IMR-90 (cell line): ENCODE results near the gene CLDN7. TPM values are rescaled to one million over a fixed set of nuclear protein-coding genes. Genes with fewer than 3 reads are reported as not detected.

Source experiments
- ATAC-seq: fragments of 200-7000 bp; cut with Tn5 transposase; 2 replicates; pipeline ENCODE4 v1.9.1; 2020; ENCODE audit warnings: low read depth, mild to moderate bottlenecking, moderate library complexity
- BruUV-seq: library from RNA; stranded (reverse); fragments of 400-500 nt; replicated peaks from 2 replicates; lab custom pipeline; 2021; lab: Mats Ljungman, UMichigan
- CTCF ChIA-PET: fragments of 300-600 bp; formaldehyde crosslinking; extraction: SDS; loops from one replicate; lab custom pipeline; 2021; ENCODE audit warnings: antibody characterized with exemption; lab: Yijun Ruan, JAX
- POLR2A ChIA-PET: fragments of 300-600 bp; sonication (Branson Sonifier 250); formaldehyde crosslinking; loops from one replicate; lab custom pipeline; 2022; ENCODE audit warnings: antibody characterized with exemption; ENCODE audit not compliant: unreplicated experiment; lab: Charles Lee
- DNase-seq: peaks from one replicate; pipeline ENCODE4 v3.0.0; 2013
- H2AFZ ChIP-seq: replicated peaks from 2 replicates; pipeline ENCODE3; 2013; ENCODE audit warnings: low read length, mild to moderate bottlenecking; ENCODE audit not compliant: poor library complexity
- H2AK5ac ChIP-seq: 2 replicates; pipeline ENCODE4 v1.6.1; 2013; ENCODE audit warnings: low read depth, low read length, inconsistent platforms
- H2AK9ac ChIP-seq: replicated peaks from 2 replicates; pipeline ENCODE3; 2013; ENCODE audit warnings: mild to moderate bottlenecking, low read depth, low read length, moderate library complexity; ENCODE audit not compliant: poor library complexity
- H2BK120ac ChIP-seq: 2 replicates; pipeline ENCODE4 v1.6.1; 2013; ENCODE audit warnings: low read depth, low read length, inconsistent platforms
- H2BK15ac ChIP-seq: 3 replicates; pipeline ENCODE4 v1.6.1; 2013; ENCODE audit warnings: low read depth, low read length, inconsistent platforms
- H2BK20ac ChIP-seq: 2 replicates; pipeline ENCODE4 v1.6.1; 2013; ENCODE audit warnings: low read depth, mild to moderate bottlenecking, inconsistent platforms, low read length, moderate library complexity
- H2BK5ac ChIP-seq: 2 replicates; pipeline ENCODE4 v1.6.1; 2013; ENCODE audit warnings: mild to moderate bottlenecking, low read depth, low read length, inconsistent platforms; ENCODE audit not compliant: poor library complexity, severe bottlenecking
- H3K14ac ChIP-seq: replicated peaks from 2 replicates; pipeline ENCODE4 v1.6.1; 2013; ENCODE audit warnings: low read depth, low read length, inconsistent platforms
- H3K18ac ChIP-seq: 2 replicates; pipeline ENCODE4 v1.6.1; 2013; ENCODE audit warnings: low read depth, low read length, control low read depth
- H3K23ac ChIP-seq: 2 replicates; pipeline ENCODE4 v1.6.1; 2013; ENCODE audit warnings: low read depth, low read length, inconsistent platforms
- H3K27ac ChIP-seq: 2 replicates; pipeline ENCODE4 v1.5.1; 2013; ENCODE audit warnings: mild to moderate bottlenecking, control low read depth, low read length; ENCODE audit not compliant: insufficient read depth
- H3K27me3 ChIP-seq: 2 replicates; pipeline ENCODE4 v1.6.1; 2013; ENCODE audit warnings: low read length; ENCODE audit not compliant: control insufficient read depth, insufficient read depth
- H3K36me3 ChIP-seq: 2 replicates; pipeline ENCODE4 v1.6.1; 2013; ENCODE audit warnings: low read length, mixed read lengths; ENCODE audit not compliant: control insufficient read depth, insufficient read depth
- H3K4ac ChIP-seq: 2 replicates; pipeline ENCODE4 v1.6.1; 2013; ENCODE audit warnings: low read depth, low read length, inconsistent platforms
- H3K4me1 ChIP-seq: 2 replicates; pipeline ENCODE4 v1.6.1; 2013; ENCODE audit warnings: low read length, mixed read lengths; ENCODE audit not compliant: control insufficient read depth, insufficient read depth
- H3K4me2 ChIP-seq: 2 replicates; pipeline ENCODE4 v1.6.1; 2013; ENCODE audit warnings: low read depth, mild to moderate bottlenecking, control low read depth, low read length, moderate library complexity
- H3K4me3 ChIP-seq: 2 replicates; pipeline ENCODE4 v1.5.1; 2013; ENCODE audit warnings: low read depth, mild to moderate bottlenecking, control low read depth, low read length, moderate library complexity; ENCODE audit not compliant: insufficient read depth
- H3K56ac ChIP-seq: 2 replicates; pipeline ENCODE4 v1.6.1; 2013; ENCODE audit warnings: low read length, inconsistent platforms; ENCODE audit not compliant: insufficient read depth; ENCODE audit errors: extremely low read depth
- H3K79me1 ChIP-seq, 2 experiments: 2 replicates each; pipeline ENCODE4 v1.6.1; 2013; ENCODE audit warnings: low read length in 2 of 2, inconsistent platforms in 1 of 2, low read depth in 1 of 2
- H3K9ac ChIP-seq: 2 replicates; pipeline ENCODE4 v1.6.1; 2013; ENCODE audit warnings: low read depth, low read length, control low read depth
- H3K9me1 ChIP-seq: 2 replicates; pipeline ENCODE4 v1.6.1; 2013; ENCODE audit warnings: low read length, inconsistent platforms; ENCODE audit not compliant: insufficient read depth
- H3K9me3 ChIP-seq: 2 replicates; pipeline ENCODE4 v1.6.1; 2013; ENCODE audit warnings: low read length; ENCODE audit not compliant: control insufficient read depth, insufficient read depth
- H4K20me1 ChIP-seq: 2 replicates; pipeline ENCODE4 v1.6.1; 2013; ENCODE audit warnings: low read length, inconsistent platforms; ENCODE audit not compliant: insufficient read depth
- H4K5ac ChIP-seq: 2 replicates; pipeline ENCODE4 v1.6.1; 2013; ENCODE audit warnings: mild to moderate bottlenecking, low read depth, low read length, control low read depth
- H4K8ac ChIP-seq, 2 experiments: 2 replicates each; pipeline ENCODE4 v1.6.1; 2013; ENCODE audit warnings: low read depth in 2 of 2, low read length in 2 of 2, control low read depth in 1 of 2, inconsistent platforms in 1 of 2
- H4K91ac ChIP-seq: 2 replicates; pipeline ENCODE4 v1.6.1; 2013; ENCODE audit warnings: low read depth, low read length, inconsistent platforms; ENCODE audit not compliant: insufficient read depth
- CHD1 ChIP-seq: IDR thresholded peaks from 2 replicates; pipeline ENCODE4 v1.6.1; 2012; ENCODE audit warnings: low read depth, low read length, improper control_type of control experiment
- CTCF ChIP-seq: conservative IDR thresholded peaks from 2 replicates; pipeline ENCODE4 v1.5.1; 2012; ENCODE audit warnings: mild to moderate bottlenecking, low read depth, low read length, improper control_type of control experiment
- MAFK ChIP-seq: IDR thresholded peaks from 2 replicates; pipeline ENCODE4 v1.6.1; 2012; ENCODE audit warnings: low read depth, low read length, improper control_type of control experiment
- MAZ ChIP-seq: IDR thresholded peaks from 2 replicates; pipeline ENCODE4 v1.6.1; 2012; ENCODE audit warnings: low read depth, mild to moderate bottlenecking, low read length, improper control_type of control experiment, moderate library complexity, borderline replicate concordance
- MXI1 ChIP-seq: IDR thresholded peaks from 2 replicates; pipeline ENCODE4 v1.6.1; 2012; ENCODE audit warnings: low read depth, mild to moderate bottlenecking, low read length, moderate library complexity, borderline replicate concordance
- NFE2L2 ChIP-seq: fragments of 150-350 bp; IDR thresholded peaks from 2 replicates; pipeline ENCODE4 v1.6.1; 2016; ENCODE audit warnings: low read depth, mild to moderate bottlenecking, low read length
- RAD21 ChIP-seq: IDR thresholded peaks from 2 replicates; pipeline ENCODE4 v1.6.1; 2012; ENCODE audit warnings: low read length, improper control_type of control experiment
- RCOR1 ChIP-seq: IDR thresholded peaks from 2 replicates; pipeline ENCODE4 v1.6.1; 2012; ENCODE audit warnings: mild to moderate bottlenecking, low read length, improper control_type of control experiment; ENCODE audit not compliant: insufficient replicate concordance
- WGBS, 2 experiments: methylation state at CpG; one replicate each; pipeline versions ENCODE4 v1.1.5 to v1.1.7; 2013; ENCODE audit warnings: missing lambda C conversion rate in 2 of 2; ENCODE audit not compliant: insufficient read length in 1 of 2; ENCODE audit errors: extremely low coverage in 2 of 2; 5-methylcytosine and 5-hydroxymethylcytosine counted together
- dilution Hi-C: fragments of 300-500 bp; cut with HindIII; formaldehyde crosslinking; loops from one replicate; pipeline ENCODE4 v1.14.3; 2018; ENCODE audit warnings: low sequenced_read_pairs; ENCODE audit not compliant: unreplicated experiment
- in situ Hi-C: fragments of 300-500 bp; cut with MboI; formaldehyde crosslinking; loops from 3 replicates; pipeline ENCODE4 v1.14.3; 2019; ENCODE audit warnings: low sequenced_read_pairs, inconsistent platforms, mixed read lengths
- intact Hi-C: fragments of 100-400 bp; cut with micrococcal nuclease; formaldehyde crosslinking; loops from 2 replicates; pipeline ENCODE4 v1.10.0; 2022
- polyA plus RNA-seq, 3 experiments: library from polyadenylated mRNA; depleted of rRNA; stranded (reverse); fragments of >200 nt; gene quantifications; 2 replicates each; pipeline ENCODE4 v1.2.3, GENCODE V29; 2012; ENCODE audit warnings: low replicate concordance in 1 of 3
- total RNA-seq: library from RNA; depleted of rRNA; stranded (reverse); fragments of >200 nt; gene quantifications from 2 replicates; pipeline ENCODE4 v1.2.3, GENCODE V29; 2012

CLDN7 gene
- total and polyA plus RNA-seq, 2 of the 4 experiments (the other 2 are of a cell fraction), result 1.4 TPM

DNA sequence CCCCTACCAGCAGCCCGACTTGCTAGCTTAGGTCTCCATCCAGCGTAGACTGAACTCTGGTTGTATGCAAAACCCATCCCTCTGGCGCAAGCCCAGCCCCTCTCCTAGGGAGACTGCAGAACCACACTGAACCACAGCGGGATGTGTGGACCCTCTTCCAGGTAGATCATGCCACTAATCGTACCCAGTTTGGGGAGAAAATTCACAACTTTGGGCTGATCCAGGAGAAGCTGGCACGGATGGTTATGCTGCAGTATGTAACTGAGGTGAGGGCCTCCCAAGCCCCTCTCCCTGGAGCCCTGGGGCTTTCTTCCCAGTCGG is 39.3 kb downstream of the CLDN7 start:
- Histone ChIP-seq H3K27ac (no peak overlapping the region), H3K9ac (no peak overlapping the region), H3K18ac (no peak overlapping the region), H2AK9ac (peak overlapping the region; percentile 52), H2AFZ (peak overlapping the region; percentile 19), H4K8ac (no peak overlapping the region; a peak in 1 of 4 replicates), H3K4me3 (no peak overlapping the region), H3K79me1 (peaks cover 8 to 75% of the 10 kb centered on the region in 2 experiments), H3K23ac (no peak overlapping the region), H4K5ac (no peak overlapping the region), H3K14ac (no peak overlapping the region), H4K20me1 (peaks cover 32% of the 10 kb centered on the region), H2BK15ac (no peak overlapping the region), H2BK120ac (no peak overlapping the region), H2BK20ac (no peak overlapping the region), H3K9me1 (peaks cover 13% of the 10 kb centered on the region; the same call in 1 of the 2 replicates), H3K27me3 (no peaks in the 10 kb centered on the region), H2AK5ac (no peak overlapping the region), H3K4ac (no peak overlapping the region), H4K91ac (no peak overlapping the region), H2BK5ac (no peak overlapping the region), H3K4me1 (peaks cover 14% of the 10 kb centered on the region), H3K9me3 (no peaks in the 10 kb centered on the region), H3K4me2 (no peak overlapping the region), H3K56ac (no peak overlapping the region), H3K36me3 (peaks cover 67% of the 10 kb centered on the region)
- POLR2A ChIA-PET, result no interaction called here
- BruUV-seq, result no TSS peak
- WGBS, 2 experiments, result 72% methylated on average over 3 of the region's 7 CpGs; no CpG with 5 or more reads in 1 of the 2 experiments
- DNase-seq, result no peak
- in situ Hi-C loops, result no loop called here
- TF ChIP-seq RCOR1 (no peak), MXI1 (no peak), RAD21 (no peak), CTCF (no peak), MAFK (no peak), CHD1 (no peak), NFE2L2 (no peak), MAZ (no peak)
- CTCF ChIA-PET, result no interaction called here
- ATAC-seq, result no peak
- dilution Hi-C loops, result no loop called here
- intact Hi-C loops, result no loop called here
